Pancreas (tissue), 10 donors: ENCODE measurements around the gene UBE2N. TPM values are rescaled to one million over a fixed set of nuclear protein-coding genes. Genes with fewer than 3 reads are reported as not detected.

Experiments used
- ATAC-seq, 4 donors: fragments of 200-7000 bp; cut with Tn5 transposase; one replicate each; pipeline versions ENCODE4 v1.8.0 to v1.9.1; 2020; ENCODE audit warnings: mild to moderate bottlenecking in 4 of 4, moderate library complexity in 4 of 4
- DNase-seq, 6 donors: peaks; one replicate each; pipeline ENCODE4 v3.0.0-alpha.2; 2020
- FAIRE-seq: peaks from 2 replicates; lab custom pipeline; 2012; peaks lifted over from hg19 to GRCh38; lab: Jason Lieb, UNC
- H3K27ac ChIP-seq, 4 donors: fragments of 200-600 bp; sonication (generic); 1 replicate in 3 of 4; 2 replicates in 1 of 4; pipeline versions ENCODE4 v1.5.0 to v1.8.0; 2020
- H3K27me3 ChIP-seq, 4 donors: fragments of 200-600 bp; one replicate each; pipeline ENCODE4 v1.8.0; 2021
- H3K36me3 ChIP-seq, 3 donors: fragments of 200-600 bp; sonication (generic) in 1 of 3; one replicate each; pipeline versions ENCODE4 v1.5.0 to v1.8.0; 2020 to 2021
- H3K4me1 ChIP-seq, 3 donors: fragments of 200-600 bp; one replicate each; pipeline ENCODE4 v1.8.0; 2021
- H3K4me3 ChIP-seq, 4 donors: fragments of 200-600 bp; sonication (generic) in 2 of 4; one replicate each; pipeline versions ENCODE4 v1.5.0 to v1.8.0; 2020 to 2021
- H3K9me3 ChIP-seq, 4 donors: fragments of 200-600 bp; one replicate each; pipeline ENCODE4 v1.8.0; 2021
- CTCF ChIP-seq, 4 donors: fragments of 200-600 bp; sonication (generic) in 3 of 4; IDR thresholded peaks; one replicate each; pipeline versions ENCODE4 v1.5.0 to v1.8.0; 2021; ENCODE audit warnings: antibody characterized with exemption in 4 of 4
- WGBS, 2 donors: extraction: QIAGEN DNeasy Blood & Tissue Kit; methylation state at CpG; one replicate each; pipeline ENCODE4 v1.1.7; 2013; 5-methylcytosine and 5-hydroxymethylcytosine counted together
- intact Hi-C, 3 donors: fragments of 100-400 bp; cut with DNase I; formaldehyde crosslinking; loops; one replicate each; pipeline versions ENCODE4 v1.11.1 to v1.14.2; 2022
- polyA plus RNA-seq, 2 donors: library from polyadenylated mRNA; stranded (reverse); fragments of 200-250 nt; gene quantifications; one replicate each; pipeline ENCODE4 v1.2.3, GENCODE V29; 2013
- total RNA-seq, 6 donors: library from RNA; stranded (reverse); fragmentation: NEBNext Ultra II Directional in 4 of 6; extraction: Animal tissue kit (Norgen Biotek cat#: 25700) in 4 of 6; gene quantifications; one replicate each; pipeline versions ENCODE4 v1.2.1 to v1.2.4, GENCODE V29; 2021 to 2023
- donor health status: healthy with polysubstance abuse.
- donor health status: DM: no; HTN: no; CAD: no; lungs with moderate emphysema.
- donor health status: DM: no; HTN: no; CAD: no.
- donor health status: control.
- donor health status: control.
- donor health status: Bipolar disorder and iron deficiency.
- donor health status: DM: yes; HTN: yes; CAD: no.
- donor health status: DM: no; HTN: no; CAD: no.
- donor health status: DM: no; HTN: no; CAD: no.
- donor health status: DM: yes; HTN: yes; CAD: no.

The UBE2N gene
- total and polyA plus RNA-seq, 8 donors = 14.7 to 33.2 (median 21.5) TPM

- no peak for FAIRE-seq
- H3K27me3 ChIP-seq = no peaks in the 10 kb centered on the region
- no peaks in the 10 kb centered on the region for H3K9me3 ChIP-seq
- no peak for ATAC-seq
- WGBS, 2 donors = 65 to 67% methylated on average over 8 of the region's 8 CpGs
- H3K4me3 ChIP-seq = no peak overlapping the region
- peaks cover 22 to 49% (median 24%) of the 10 kb centered on the region in 3 donors for H3K4me1 ChIP-seq
- no peaks in the 10 kb centered on the region for H3K36me3 ChIP-seq
- no peak for DNase-seq
- intact Hi-C loops = no loop called here
- no peak overlapping the region for H3K27ac ChIP-seq
- TF ChIP-seq CTCF (IDR thresholded peaks at IDR 0.05) = no peak
Observed at GRCh38 chr12:93425736-93426411, 15.9 kb downstream of the UBE2N start.

GRCh38 chr12:93422050-93422449 lies 19.7 kb downstream of the UBE2N start:
- Histone ChIP-seq H3K4me3 (no peak overlapping the region), H3K9me3 (no peaks in the 10 kb centered on the region), H3K36me3 (no peaks in the 10 kb centered on the region), H3K27me3 (no peaks in the 10 kb centered on the region), H3K4me1 (peaks cover 12 to 33% (median 24%) of the 10 kb centered on the region in 3 donors), H3K27ac (no peak overlapping the region)
- ATAC-seq (no peak), FAIRE-seq (no peak), DNase-seq (no peak)
- no peak for TF ChIP-seq CTCF (IDR thresholded peaks at IDR 0.05)
- intact Hi-C loops = no loop called here
- WGBS, 2 donors = 63 to 65% methylated on average over 2 of the region's 2 CpGs

GRCh38 chr12:93419388-93420034 lies 22.2 kb downstream of the UBE2N start:
- peak; percentile 38 to 64 (median 48) for TF ChIP-seq CTCF (IDR thresholded peaks at IDR 0.05)
- Histone ChIP-seq H3K4me3 (no peak overlapping the region), H3K36me3 (no peaks in the 10 kb centered on the region), H3K4me1 (peaks cover under 1 to 13% (median 12%) of the 10 kb centered on the region in 3 donors), H3K27ac (no peak overlapping the region), H3K27me3 (no peaks in the 10 kb centered on the region), H3K9me3 (no peaks in the 10 kb centered on the region)
- no peak for DNase-seq
- 15 to 28% methylated on average over 1 of the region's 1 CpG for WGBS, 2 donors
- FAIRE-seq = peak; percentile 9
- intact Hi-C loops = loop anchor here in 2 of 3 donors (10.0 kb wide), 1 partner anchor 435 kb away; no protein-coding TSS in a partner anchor
- peak; percentile 63 to 89 (median 84) for ATAC-seq

- intact Hi-C loops = loop anchor here in 2 of 3 donors (10.0 kb wide), 1 partner anchor 433 kb away; no protein-coding TSS in a partner anchor
- ATAC-seq = no peak
- Histone ChIP-seq H3K27ac (no peak overlapping the region), H3K36me3 (no peaks in the 10 kb centered on the region), H3K4me1 (peaks cover 2 to 13% (median 11%) of the 10 kb centered on the region in 3 donors), H3K27me3 (no peaks in the 10 kb centered on the region), H3K4me3 (no peak overlapping the region), H3K9me3 (no peaks in the 10 kb centered on the region)
- 82 to 85% methylated on average over 4 of the region's 4 CpGs for WGBS, 2 donors
- TF ChIP-seq CTCF (IDR thresholded peaks at IDR 0.05) = no peak
- DNase-seq = no peak
- no peak for FAIRE-seq
Observed at GRCh38 chr12:93417967-93418480, 23.7 kb downstream of the UBE2N start.
